WERI-Rb-1 (cell line): ENCODE data around the gene CD40.

Source experiments
- DNase-seq: peaks from one replicate; pipeline ENCODE4 v3.0.0-alpha.2; 2020
- H3K27ac ChIP-seq: fragments of 250-450 bp; sonication (Bioruptor Pico); 2 replicates; pipeline ENCODE4 v1.5.1; 2020; ENCODE audit warnings: mild to moderate bottlenecking, moderate library complexity
- H3K27me3 ChIP-seq: fragments of 250-450 bp; sonication (Bioruptor Pico); 2 replicates; pipeline ENCODE4 v1.5.1; 2021; ENCODE audit warnings: mild to moderate bottlenecking, low read depth, moderate library complexity; ENCODE audit not compliant: insufficient read depth, severe bottlenecking
- H3K36me3 ChIP-seq: fragments of 250-450 bp; sonication (Bioruptor Pico); 2 replicates; pipeline ENCODE4 v1.5.1; 2020; ENCODE audit warnings: mild to moderate bottlenecking, moderate library complexity
- H3K4me3 ChIP-seq: 2 replicates; pipeline ENCODE4 v1.5.1; 2011; ENCODE audit warnings: low read depth, mild to moderate bottlenecking, control low read depth, low read length
- H3K9me3 ChIP-seq: fragments of 250-450 bp; sonication (Bioruptor Pico); 2 replicates; pipeline ENCODE4 v1.5.1; 2021; ENCODE audit warnings: mild to moderate bottlenecking, moderate library complexity; ENCODE audit not compliant: severe bottlenecking
- TF ChIP-seq, protein P1 (sequence below): IDR thresholded peaks from 2 replicates; pipeline ENCODE4 v1.5.1; 2011; ENCODE audit warnings: low read depth, mild to moderate bottlenecking, control low read depth, inconsistent platforms, low read length

Gene CD40

DNA sequence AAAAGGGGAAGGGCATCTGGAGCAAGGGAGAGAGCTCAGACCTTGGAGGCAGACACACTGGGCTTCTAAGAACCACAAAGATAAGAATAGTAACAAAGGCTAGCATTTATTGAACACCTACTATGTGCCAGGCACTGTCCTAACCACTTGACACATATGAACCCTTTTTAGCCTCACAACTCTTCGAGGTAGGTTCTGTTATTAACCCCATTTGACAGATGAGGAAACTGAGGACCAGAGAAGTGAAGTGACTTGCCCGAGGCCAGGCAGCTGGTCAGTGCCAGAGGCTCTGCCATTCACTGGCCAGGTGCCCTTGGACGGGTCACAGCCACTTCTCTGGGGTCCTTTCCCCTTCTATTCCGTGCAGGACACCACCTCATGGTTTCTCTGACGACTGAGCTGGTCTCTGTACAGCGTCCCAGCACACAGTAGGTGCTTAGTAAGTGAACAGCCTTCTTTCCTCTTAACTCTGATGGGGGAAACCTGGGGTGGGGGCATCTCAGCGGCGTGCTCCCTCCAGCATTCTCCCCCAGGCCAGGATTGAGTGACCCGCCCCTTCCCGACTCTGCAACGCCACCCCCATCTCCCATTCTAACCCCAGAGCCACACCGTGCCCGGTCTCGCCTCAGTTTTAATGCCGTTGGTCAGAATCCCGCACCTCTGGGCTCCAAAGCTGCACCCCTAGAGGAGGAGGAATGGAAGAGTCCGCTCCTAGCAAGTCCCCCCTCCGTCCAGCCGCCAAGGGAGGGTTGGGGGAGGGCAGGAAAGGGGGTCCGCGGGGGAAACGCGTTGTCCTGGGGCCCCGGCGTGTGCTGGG lies 55.7 kb downstream of the CD40 start:
- H3K27ac ChIP-seq = no peak overlapping the region
- H3K27me3 ChIP-seq = no peaks in the 10 kb centered on the region

DNA sequence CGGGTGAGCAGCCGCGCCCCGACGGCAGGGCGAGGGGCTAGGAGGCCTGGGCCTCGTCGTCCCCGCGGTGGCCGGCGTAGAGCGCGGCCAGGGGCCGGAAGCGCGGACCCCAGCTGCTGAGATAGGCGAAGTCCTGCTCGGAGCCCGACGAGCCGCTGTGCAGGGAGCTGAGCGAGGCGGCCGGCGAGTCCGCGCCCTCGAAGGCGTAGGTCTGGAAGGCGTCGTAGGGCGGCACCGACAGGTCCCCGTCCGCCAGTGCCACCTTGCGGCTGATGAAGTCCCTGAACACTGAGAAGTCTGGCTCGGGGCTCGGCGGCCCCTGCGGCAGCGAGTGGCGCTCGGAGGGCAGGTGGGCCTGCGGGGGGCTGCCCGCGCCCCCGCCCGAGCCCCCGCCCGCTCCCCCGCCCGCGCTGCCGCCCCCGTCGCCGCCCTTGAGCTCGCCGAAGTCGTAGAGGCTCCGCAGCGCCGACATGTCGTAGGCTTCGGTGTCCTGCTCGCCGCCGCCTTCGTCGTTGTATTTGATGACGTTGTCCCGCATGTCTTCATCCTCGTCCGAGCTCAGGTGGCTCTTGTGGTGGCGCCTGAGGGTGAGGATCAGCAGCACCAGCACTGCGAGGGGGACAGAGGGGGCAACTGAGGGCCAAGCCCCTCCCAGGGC lies 56.5 kb downstream of the CD40 start:
- H3K27me3 ChIP-seq = no peaks in the 10 kb centered on the region
- no peaks in the 10 kb centered on the region; the same call in 1 of the 2 replicates for H3K36me3 ChIP-seq
- H3K9me3 ChIP-seq = no peaks in the 10 kb centered on the region
- TF ChIP-seq, protein P1, sequence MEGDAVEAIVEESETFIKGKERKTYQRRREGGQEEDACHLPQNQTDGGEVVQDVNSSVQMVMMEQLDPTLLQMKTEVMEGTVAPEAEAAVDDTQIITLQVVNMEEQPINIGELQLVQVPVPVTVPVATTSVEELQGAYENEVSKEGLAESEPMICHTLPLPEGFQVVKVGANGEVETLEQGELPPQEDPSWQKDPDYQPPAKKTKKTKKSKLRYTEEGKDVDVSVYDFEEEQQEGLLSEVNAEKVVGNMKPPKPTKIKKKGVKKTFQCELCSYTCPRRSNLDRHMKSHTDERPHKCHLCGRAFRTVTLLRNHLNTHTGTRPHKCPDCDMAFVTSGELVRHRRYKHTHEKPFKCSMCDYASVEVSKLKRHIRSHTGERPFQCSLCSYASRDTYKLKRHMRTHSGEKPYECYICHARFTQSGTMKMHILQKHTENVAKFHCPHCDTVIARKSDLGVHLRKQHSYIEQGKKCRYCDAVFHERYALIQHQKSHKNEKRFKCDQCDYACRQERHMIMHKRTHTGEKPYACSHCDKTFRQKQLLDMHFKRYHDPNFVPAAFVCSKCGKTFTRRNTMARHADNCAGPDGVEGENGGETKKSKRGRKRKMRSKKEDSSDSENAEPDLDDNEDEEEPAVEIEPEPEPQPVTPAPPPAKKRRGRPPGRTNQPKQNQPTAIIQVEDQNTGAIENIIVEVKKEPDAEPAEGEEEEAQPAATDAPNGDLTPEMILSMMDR = no peak
- no peak overlapping the region for H3K27ac ChIP-seq
- H3K4me3 ChIP-seq = no peak overlapping the region
- DNase-seq = no peak

More for the DNA sequence above, 55.7 kb downstream of the CD40 start:
- no peaks in the 10 kb centered on the region for H3K9me3 ChIP-seq
- no peak overlapping the region for H3K4me3 ChIP-seq
- DNase-seq = no peak
- H3K36me3 ChIP-seq = no peaks in the 10 kb centered on the region; the same call in 1 of the 2 replicates
- TF ChIP-seq, protein P1 = no peak

DNA sequence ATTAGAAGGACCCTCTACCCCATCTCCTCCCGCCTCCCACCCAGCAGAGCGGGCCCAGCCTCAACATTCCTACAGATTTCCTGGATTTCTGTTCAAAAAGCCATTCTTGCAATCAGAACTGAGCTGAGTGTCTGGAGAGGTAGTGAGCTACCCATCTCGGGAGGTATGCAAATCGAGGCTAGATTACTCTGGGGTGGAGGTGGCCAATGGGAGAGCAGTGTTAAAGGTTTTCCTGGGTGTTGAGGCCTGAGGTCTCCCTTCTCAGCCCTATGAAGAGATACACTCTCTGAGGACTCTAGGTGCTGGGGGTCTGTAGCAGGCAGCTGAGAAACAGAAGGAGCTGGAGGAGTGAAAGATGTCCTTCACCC lies 57.0 kb downstream of the CD40 start:
- TF ChIP-seq, protein P1 = no peak
- H3K36me3 ChIP-seq = no peaks in the 10 kb centered on the region; the same call in 1 of the 2 replicates
- no peaks in the 10 kb centered on the region for H3K9me3 ChIP-seq
- H3K27me3 ChIP-seq = no peaks in the 10 kb centered on the region
- no peak for DNase-seq
- H3K4me3 ChIP-seq = no peak overlapping the region
- H3K27ac ChIP-seq = no peak overlapping the region

DNA sequence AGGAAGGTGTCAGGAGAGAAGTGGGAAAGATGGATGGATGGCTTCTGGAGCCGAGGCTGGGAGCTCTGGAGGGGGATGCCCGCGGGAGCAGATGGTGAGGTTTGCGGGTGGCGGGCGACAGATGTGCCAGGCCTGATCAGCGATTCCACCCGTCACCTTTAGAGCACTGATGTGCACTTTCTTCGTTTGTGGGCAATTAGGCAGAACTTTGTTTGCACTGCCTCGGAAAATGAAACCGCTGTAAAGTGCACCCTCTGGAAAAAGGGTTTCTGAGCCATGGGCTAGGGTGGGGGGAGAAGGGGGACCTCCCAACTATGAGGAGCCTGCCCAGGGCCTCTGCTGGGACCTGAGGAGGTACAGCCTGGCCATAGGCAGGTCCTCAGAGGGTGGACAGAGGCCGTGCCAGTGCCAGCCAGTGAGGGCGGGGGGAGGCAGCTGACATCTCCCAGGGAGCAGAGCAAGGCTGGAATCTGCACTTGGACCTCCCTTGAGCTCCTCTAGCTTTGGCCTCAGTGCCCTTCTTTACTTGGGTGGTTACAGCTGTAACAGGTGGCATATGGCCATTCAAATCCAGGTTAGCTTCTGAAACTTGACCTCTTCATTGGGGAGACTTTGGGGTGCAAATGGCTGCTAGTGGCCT lies 58.7 kb downstream of the CD40 start:
- no peak overlapping the region for H3K4me3 ChIP-seq
- H3K27ac ChIP-seq = no peak overlapping the region
- no peak for DNase-seq
- H3K36me3 ChIP-seq = no peaks in the 10 kb centered on the region; the same call in 1 of the 2 replicates
- TF ChIP-seq, protein P1 = no peak
- H3K27me3 ChIP-seq = no peaks in the 10 kb centered on the region
- no peaks in the 10 kb centered on the region for H3K9me3 ChIP-seq

DNA sequence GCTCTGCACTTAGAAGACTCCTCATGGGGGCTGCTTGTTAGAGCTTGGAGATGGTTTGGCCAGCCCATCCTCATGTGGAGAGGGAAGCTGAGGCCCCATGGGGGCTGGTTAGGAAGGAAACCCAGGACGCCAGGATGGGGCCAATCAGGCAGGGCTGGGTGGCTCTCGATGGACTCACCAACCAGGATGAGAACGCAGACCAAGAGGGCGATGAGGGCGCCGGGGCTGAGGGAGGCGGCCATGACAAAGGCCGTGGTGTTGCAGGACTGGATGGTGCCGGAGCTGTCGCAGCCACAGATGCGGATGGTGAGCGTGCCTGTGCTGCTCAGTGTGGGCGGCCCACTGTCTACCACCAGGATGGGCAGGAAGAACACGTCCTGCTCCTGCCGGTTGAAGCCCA lies 59.7 kb downstream of the CD40 start:
- DNase-seq = no peak
- Histone ChIP-seq H3K4me3 (no peak overlapping the region), H3K27ac (no peak overlapping the region), H3K36me3 (no peaks in the 10 kb centered on the region; the same call in 1 of the 2 replicates), H3K27me3 (no peaks in the 10 kb centered on the region), H3K9me3 (no peaks in the 10 kb centered on the region)
- TF ChIP-seq, protein P1 = no peak
